ENCODE results near the gene PDCL2. TPM values are rescaled to one million over a fixed set of nuclear protein-coding genes. Genes with fewer than 3 reads are reported as not detected.

The PDCL2 gene
- total and polyA plus RNA-seq, 5 donors = not detected

DNA sequence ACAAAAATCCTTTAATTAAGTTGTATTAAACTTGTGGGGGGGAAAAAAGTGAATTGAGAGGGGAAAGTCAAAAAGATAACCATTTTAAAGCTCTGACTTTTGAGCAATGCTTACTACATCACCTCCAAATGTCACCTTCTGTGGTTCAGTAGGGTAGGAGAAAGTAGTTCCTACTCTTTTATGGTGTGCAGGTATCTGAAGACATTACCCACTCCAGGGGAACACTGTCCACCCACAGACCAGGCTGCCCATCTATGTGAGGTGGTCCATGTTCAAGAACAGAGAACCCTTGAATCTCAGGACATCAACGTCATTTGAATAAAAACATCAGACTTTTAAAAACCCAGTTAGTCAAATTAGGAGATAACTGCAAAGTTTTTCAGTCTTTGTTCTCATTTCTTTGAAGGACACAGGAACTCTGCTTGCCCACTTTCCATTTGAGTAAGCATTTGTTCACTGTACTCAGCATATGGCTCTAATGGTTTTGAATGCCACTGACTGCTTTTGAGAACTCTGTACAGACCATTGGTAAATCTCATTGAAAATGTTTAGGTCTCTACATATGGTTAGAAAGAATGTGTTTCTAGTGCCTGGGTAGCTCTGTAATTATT, 25.6 kb upstream of the PDCL2 start:
- no peak for ATAC-seq
- H3K4me3 ChIP-seq (ENCODE audit: low read length) = no peak overlapping the region
- intact Hi-C loops (cut with DNase I) = no loop called here
- no peaks in the 10 kb centered on the region for H3K9me3 ChIP-seq (ENCODE audit: control insufficient read depth, low read length)
- H3K4me1 ChIP-seq (ENCODE audit: control insufficient read depth, insufficient read depth, low read length) = no peaks in the 10 kb centered on the region
- H3K27me3 ChIP-seq (ENCODE audit: control insufficient read depth, insufficient read depth) = no peaks in the 10 kb centered on the region
- no peak overlapping the region for H3K27ac ChIP-seq (ENCODE audit: low read length)
- WGBS = 84% methylated on average over 1 of the region's 1 CpG
- no peak for DNase-seq

DNA sequence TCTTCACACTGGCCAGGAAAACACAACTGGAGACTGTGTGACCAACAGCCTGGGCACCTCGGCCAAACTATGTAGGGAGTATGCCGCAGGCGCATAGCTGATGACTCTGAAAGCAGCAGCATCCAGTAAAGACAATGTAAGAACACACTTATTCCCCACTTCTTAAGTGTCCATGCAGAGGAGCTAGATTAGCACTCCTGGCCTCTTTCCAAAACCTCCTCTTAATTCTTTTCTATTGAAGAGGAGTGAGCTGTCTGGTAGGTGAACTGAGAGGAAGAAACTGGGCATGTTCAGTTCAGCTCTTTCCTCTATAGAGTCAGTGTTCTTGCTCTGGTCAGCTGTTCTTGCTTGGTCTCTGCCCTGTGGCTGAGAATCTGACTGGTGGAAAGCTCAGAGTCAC, 23.0 kb upstream of the PDCL2 start:
- no peaks in the 10 kb centered on the region for H3K9me3 ChIP-seq (ENCODE audit: control insufficient read depth, low read length)
- no peak overlapping the region for H3K4me3 ChIP-seq (ENCODE audit: low read length)
- no peak overlapping the region for H3K27ac ChIP-seq (ENCODE audit: low read length)
- H3K27me3 ChIP-seq (ENCODE audit: control insufficient read depth, insufficient read depth) = no peaks in the 10 kb centered on the region
- ATAC-seq (no peak), DNase-seq (no peak)
- no peaks in the 10 kb centered on the region for H3K4me1 ChIP-seq (ENCODE audit: control insufficient read depth, insufficient read depth, low read length)
- WGBS = 80% methylated on average over 3 of the region's 3 CpGs
- intact Hi-C loops (cut with DNase I) = no loop called here

DNA sequence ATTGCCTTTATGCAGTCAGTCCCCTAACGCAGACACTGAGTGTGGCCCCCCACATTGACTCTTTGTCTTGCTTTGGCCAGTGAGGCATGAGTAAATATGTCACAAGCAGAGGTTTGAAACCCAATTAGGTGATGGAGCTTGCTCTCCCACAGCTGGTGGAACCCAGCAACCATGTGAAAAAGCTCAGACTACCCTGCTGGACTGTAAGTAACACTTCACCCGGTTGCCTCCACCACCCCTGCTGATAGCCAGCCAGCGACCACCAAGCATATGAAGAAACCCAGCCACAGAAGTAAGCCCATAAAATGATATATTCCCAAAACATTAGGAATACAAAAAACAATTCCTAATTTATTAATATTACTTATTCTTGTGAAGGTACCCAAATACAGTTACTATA, 21.6 kb upstream of the PDCL2 start:
- H3K4me3 ChIP-seq (ENCODE audit: low read length) = no peak overlapping the region
- no peak overlapping the region for H3K27ac ChIP-seq (ENCODE audit: low read length)
- no peaks in the 10 kb centered on the region for H3K9me3 ChIP-seq (ENCODE audit: control insufficient read depth, low read length)
- H3K4me1 ChIP-seq (ENCODE audit: control insufficient read depth, insufficient read depth, low read length) = no peaks in the 10 kb centered on the region
- DNase-seq (no peak), ATAC-seq (no peak)
- H3K27me3 ChIP-seq (ENCODE audit: control insufficient read depth, insufficient read depth) = no peaks in the 10 kb centered on the region
- 71% methylated on average over 3 of the region's 3 CpGs for WGBS
- intact Hi-C loops (cut with DNase I) = no loop called here

DNA sequence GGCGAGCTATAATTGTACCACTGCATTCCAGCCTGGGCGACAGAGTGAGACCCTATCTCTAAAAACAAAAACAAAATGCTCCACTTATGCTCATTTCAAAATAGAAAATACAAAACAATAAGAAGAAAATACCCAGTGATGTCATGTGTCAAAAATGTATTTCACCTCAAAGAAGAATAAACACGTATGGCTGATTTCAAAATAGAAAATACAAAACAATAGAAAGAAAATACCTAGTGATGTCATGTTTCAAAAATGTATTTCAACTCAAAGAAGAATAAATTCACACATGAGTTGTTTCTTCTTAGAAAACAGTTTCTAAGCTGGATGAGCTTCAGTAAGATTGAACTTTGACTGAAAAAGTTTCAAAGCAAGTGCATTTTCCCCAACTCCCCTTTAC, 20.3 kb upstream of the PDCL2 start:
- ATAC-seq (no peak), DNase-seq (no peak)
- Histone ChIP-seq H3K9me3 (ENCODE audit: control insufficient read depth, low read length) (no peaks in the 10 kb centered on the region), H3K27me3 (ENCODE audit: control insufficient read depth, insufficient read depth) (no peaks in the 10 kb centered on the region), H3K27ac (ENCODE audit: low read length) (no peak overlapping the region), H3K4me1 (ENCODE audit: control insufficient read depth, insufficient read depth, low read length) (no peaks in the 10 kb centered on the region), H3K4me3 (ENCODE audit: low read length) (no peak overlapping the region)
- intact Hi-C loops (cut with DNase I) = no loop called here
- 71% methylated on average over 3 of the region's 3 CpGs for WGBS

DNA sequence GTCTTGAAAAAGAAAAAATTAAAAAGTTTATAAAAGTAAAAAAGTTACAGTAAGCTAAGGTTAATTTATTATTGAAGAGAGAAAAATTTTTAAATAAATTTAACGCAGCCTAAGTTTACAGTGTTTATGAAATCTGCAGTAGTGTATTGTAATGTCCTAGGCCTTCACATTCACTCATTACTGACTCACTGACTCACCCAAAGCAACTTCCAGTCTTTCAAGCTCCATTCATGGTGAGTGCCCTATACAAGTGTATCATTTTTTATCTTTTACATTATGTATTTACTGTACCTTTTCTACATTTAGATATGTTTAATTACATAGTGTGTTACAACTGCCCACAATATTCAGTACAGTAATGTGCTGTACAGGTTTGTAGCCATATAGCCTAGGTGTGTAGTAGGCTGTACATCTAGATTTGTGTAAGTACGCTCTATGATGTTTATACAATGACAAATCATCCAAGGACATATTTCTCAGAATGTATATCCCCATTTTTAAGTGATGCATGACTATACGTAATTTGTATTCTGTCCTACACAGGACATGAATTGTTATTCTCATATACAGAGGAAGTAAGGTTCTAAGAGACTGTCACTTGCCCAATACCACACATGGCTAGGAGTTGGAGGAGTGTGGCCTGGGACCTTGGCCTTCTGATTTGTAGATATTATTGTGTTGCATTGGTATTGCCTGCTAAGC, 19.5 kb upstream of the PDCL2 start:
- Histone ChIP-seq H3K4me3 (ENCODE audit: low read length) (no peak overlapping the region), H3K4me1 (ENCODE audit: control insufficient read depth, insufficient read depth, low read length) (no peaks in the 10 kb centered on the region), H3K9me3 (ENCODE audit: control insufficient read depth, low read length) (no peaks in the 10 kb centered on the region), H3K27me3 (ENCODE audit: control insufficient read depth, insufficient read depth) (no peaks in the 10 kb centered on the region), H3K27ac (ENCODE audit: low read length) (no peak overlapping the region)
- DNase-seq = no peak
- intact Hi-C loops (cut with DNase I) = no loop called here
- no peak for ATAC-seq
- 93% methylated on average over 3 of the region's 3 CpGs for WGBS

DNA sequence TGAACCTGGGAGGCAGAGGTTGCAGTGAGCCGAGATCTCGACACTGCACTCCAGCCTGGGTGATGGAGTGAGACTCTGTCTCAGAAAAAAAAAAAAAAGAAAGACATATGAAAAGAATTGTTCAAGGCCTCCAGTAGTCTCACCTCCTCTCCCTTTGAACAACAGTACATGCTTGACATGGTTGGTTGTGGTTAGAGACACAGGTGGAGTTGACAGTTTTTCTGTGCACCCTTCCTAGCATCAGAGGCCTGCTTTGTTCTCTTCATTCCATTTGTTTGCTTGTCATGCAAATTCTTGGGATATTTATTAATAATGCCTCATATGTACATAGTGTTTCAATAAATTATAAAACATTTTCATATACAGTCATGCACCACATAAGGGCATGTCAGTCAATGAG, 18.3 kb upstream of the PDCL2 start:
- Histone ChIP-seq H3K9me3 (ENCODE audit: control insufficient read depth, low read length) (no peaks in the 10 kb centered on the region), H3K27ac (ENCODE audit: low read length) (no peak overlapping the region), H3K4me3 (ENCODE audit: low read length) (no peak overlapping the region), H3K4me1 (ENCODE audit: control insufficient read depth, insufficient read depth, low read length) (no peaks in the 10 kb centered on the region), H3K27me3 (ENCODE audit: control insufficient read depth, insufficient read depth) (no peaks in the 10 kb centered on the region)
- ATAC-seq (no peak), DNase-seq (no peak)
- 91% methylated on average over 2 of the region's 2 CpGs for WGBS
- intact Hi-C loops (cut with DNase I) = no loop called here

DNA sequence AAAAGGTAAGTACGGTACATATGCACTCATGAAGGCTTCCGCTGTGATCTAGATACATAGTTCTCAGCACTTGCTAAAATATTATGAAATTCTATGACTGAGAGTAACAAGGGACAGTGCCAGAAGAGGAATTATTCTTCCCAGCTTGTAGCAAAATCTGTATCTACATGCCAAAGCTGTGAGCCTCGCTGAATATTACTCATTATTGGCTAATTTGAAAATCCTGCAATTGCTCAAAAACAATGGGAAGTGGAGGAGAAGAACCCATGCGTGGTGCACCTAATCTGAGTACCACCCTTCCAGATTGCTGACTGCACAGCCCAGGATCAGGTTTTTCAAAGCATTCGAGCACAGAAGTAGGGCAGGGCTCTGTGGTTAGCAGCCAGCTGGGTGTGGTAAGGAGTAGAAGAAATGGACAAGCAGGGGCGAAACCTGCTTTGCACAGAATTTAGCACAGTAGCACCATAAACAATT, 17.4 kb upstream of the PDCL2 start:
- intact Hi-C loops (cut with DNase I) = no loop called here
- ATAC-seq = no peak
- Histone ChIP-seq H3K27ac (ENCODE audit: low read length) (no peak overlapping the region), H3K4me1 (ENCODE audit: control insufficient read depth, insufficient read depth, low read length) (no peaks in the 10 kb centered on the region), H3K4me3 (ENCODE audit: low read length) (no peak overlapping the region), H3K27me3 (ENCODE audit: control insufficient read depth, insufficient read depth) (no peaks in the 10 kb centered on the region), H3K9me3 (ENCODE audit: control insufficient read depth, low read length) (no peaks in the 10 kb centered on the region)
- no peak for DNase-seq
- WGBS = 71% methylated on average over 6 of the region's 6 CpGs

DNA sequence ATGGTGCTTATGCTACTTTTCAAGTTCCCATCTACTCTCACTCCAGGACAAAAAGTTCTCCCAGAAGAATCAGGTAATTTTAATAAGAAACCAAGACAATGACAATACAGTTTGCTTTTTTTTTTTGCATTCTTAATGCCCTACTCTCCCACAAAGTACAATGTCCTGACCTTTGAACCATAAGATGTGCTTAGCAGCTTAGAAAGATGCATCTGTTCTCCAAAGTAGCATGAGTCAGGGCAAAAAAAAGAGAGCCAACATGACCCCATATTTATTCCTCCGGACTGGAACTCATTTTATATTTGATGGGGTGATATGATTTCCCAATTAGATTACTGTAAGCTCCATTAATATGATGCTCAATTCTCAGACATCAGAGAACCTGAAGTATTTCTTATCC, 16.5 kb upstream of the PDCL2 start:
- intact Hi-C loops (cut with DNase I) = no loop called here
- 94% methylated on average over 1 of the region's 1 CpG for WGBS
- no peak overlapping the region for H3K27ac ChIP-seq (ENCODE audit: low read length)
- no peak overlapping the region for H3K4me3 ChIP-seq (ENCODE audit: low read length)
- H3K27me3 ChIP-seq (ENCODE audit: control insufficient read depth, insufficient read depth) = no peaks in the 10 kb centered on the region
- H3K9me3 ChIP-seq (ENCODE audit: control insufficient read depth, low read length) = no peaks in the 10 kb centered on the region
- DNase-seq (no peak), ATAC-seq (no peak)
- H3K4me1 ChIP-seq (ENCODE audit: control insufficient read depth, insufficient read depth, low read length) = no peaks in the 10 kb centered on the region

DNA sequence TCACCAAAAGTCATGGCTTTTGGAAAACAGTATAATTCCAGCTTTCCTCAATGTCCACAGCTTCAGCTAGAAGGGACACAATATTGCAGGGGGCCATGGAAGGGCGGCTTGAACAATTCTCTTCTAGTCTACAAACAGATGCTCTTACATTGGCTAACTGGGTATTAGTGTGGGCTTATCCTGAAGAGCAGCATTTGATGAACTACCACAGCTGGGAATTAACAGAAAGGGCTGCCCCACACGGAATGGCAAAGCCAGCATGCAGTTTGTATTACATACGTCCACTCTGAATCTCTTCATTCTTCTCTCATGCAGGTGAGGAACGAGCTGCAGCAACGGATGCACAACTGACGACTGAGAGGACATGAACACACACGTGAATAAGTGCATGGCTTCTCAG, 13.0 kb upstream of the PDCL2 start:
- Histone ChIP-seq H3K27ac (ENCODE audit: low read length) (no peak overlapping the region), H3K27me3 (ENCODE audit: control insufficient read depth, insufficient read depth) (no peaks in the 10 kb centered on the region), H3K4me1 (ENCODE audit: control insufficient read depth, insufficient read depth, low read length) (no peaks in the 10 kb centered on the region), H3K9me3 (ENCODE audit: control insufficient read depth, low read length) (no peaks in the 10 kb centered on the region), H3K4me3 (ENCODE audit: low read length) (no peak overlapping the region)
- no peak for DNase-seq
- 78% methylated on average over 7 of the region's 7 CpGs for WGBS
- intact Hi-C loops (cut with DNase I) = no loop called here
- ATAC-seq = no peak

DNA sequence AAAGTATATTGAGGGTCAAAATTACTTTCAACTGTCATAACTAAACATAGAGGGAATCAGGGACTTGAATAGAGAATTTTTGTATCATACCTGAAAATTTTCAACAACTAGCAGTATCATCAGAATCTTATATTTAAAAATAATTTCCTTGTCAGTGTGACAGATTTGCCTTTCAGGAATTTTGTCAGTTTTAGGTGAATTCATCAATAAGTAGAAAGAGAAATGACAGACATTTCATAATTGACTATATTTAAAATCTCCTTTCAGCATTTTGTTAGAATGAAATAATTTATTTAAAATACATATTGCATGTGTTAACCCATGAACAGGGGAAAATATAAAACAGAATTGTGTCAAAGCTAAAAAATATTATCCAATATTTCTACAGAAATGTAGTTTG, 8.6 kb upstream of the PDCL2 start:
- Histone ChIP-seq H3K27me3 (ENCODE audit: control insufficient read depth, insufficient read depth) (no peaks in the 10 kb centered on the region), H3K27ac (ENCODE audit: low read length) (no peak overlapping the region), H3K9me3 (ENCODE audit: control insufficient read depth, low read length) (no peaks in the 10 kb centered on the region), H3K4me1 (ENCODE audit: control insufficient read depth, insufficient read depth, low read length) (no peaks in the 10 kb centered on the region), H3K4me3 (ENCODE audit: low read length) (no peak overlapping the region)
- DNase-seq = no peak
- intact Hi-C loops (cut with DNase I) = no loop called here
- no peak for ATAC-seq

DNA sequence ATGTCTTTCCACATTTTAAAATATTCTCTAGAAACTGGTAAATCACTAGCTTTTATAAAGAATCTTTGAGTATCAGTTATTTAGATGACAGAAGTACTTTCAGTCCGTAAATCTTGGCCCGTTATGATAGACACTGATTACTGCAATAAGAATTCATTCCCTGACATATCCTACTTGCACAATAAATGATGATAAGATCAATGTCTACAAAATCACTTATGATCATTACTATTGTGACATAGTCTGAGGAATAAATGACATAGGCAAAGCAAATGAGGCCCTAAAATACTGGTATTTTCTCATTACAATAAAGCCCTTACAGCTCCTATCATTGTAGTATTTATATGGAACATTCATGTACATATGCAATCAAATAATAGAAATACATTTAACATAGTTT, 6.6 kb upstream of the PDCL2 start:
- intact Hi-C loops (cut with DNase I) = no loop called here
- Histone ChIP-seq H3K4me3 (ENCODE audit: low read length) (no peak overlapping the region), H3K27me3 (ENCODE audit: control insufficient read depth, insufficient read depth) (no peaks in the 10 kb centered on the region), H3K27ac (ENCODE audit: low read length) (no peak overlapping the region), H3K4me1 (ENCODE audit: control insufficient read depth, insufficient read depth, low read length) (no peaks in the 10 kb centered on the region), H3K9me3 (ENCODE audit: control insufficient read depth, low read length) (no peaks in the 10 kb centered on the region)
- 92% methylated on average over 2 of the region's 2 CpGs for whole genome bisulfite sequencing
- no peak for ATAC-seq
- no peak for DNase-seq

DNA sequence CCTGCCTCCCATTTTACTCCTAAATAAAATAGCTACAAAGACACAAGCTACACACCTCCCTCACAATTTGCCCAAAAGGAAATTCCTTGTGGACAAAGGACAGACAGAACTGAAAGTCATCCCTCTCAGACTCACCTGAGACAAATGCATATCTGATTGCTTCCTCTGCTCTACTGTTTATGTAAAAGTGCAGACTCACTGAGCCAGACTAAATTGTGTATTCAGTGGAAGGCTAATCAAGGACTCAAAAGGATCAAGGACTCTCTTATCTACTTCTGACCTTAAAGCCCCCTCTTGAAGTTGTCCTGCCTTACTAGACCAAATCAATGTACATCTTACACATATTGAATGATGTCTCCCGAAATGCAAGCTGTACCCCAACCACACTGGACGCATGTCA, 3.9 kb downstream of the PDCL2 start:
- DNase-seq (no peak), ATAC-seq (no peak)
- no peaks in the 10 kb centered on the region for H3K4me1 ChIP-seq (ENCODE audit: control insufficient read depth, insufficient read depth, low read length)
- 83% methylated on average over 2 of the region's 2 CpGs for WGBS
- intact Hi-C loops (cut with DNase I) = no loop called here
- no peaks in the 10 kb centered on the region for H3K27me3 ChIP-seq (ENCODE audit: control insufficient read depth, insufficient read depth)
- no peak overlapping the region for H3K27ac ChIP-seq (ENCODE audit: low read length)
- H3K4me3 ChIP-seq (ENCODE audit: low read length) = no peak overlapping the region
- no peaks in the 10 kb centered on the region for H3K9me3 ChIP-seq (ENCODE audit: control insufficient read depth, low read length)

Measured in right cardiac atrium (tissue), 5 donors.